ENCODE results near the gene TKT. TPM values are rescaled to one million over a fixed set of nuclear protein-coding genes. Genes with fewer than 3 reads are reported as not detected.

TKT gene
- total and polyA plus RNA-seq, 2 of the 13 experiments (the other 11 are each of a cell fraction or from before 2014, with no cell fraction given) = 150 to 238 TPM

DNA sequence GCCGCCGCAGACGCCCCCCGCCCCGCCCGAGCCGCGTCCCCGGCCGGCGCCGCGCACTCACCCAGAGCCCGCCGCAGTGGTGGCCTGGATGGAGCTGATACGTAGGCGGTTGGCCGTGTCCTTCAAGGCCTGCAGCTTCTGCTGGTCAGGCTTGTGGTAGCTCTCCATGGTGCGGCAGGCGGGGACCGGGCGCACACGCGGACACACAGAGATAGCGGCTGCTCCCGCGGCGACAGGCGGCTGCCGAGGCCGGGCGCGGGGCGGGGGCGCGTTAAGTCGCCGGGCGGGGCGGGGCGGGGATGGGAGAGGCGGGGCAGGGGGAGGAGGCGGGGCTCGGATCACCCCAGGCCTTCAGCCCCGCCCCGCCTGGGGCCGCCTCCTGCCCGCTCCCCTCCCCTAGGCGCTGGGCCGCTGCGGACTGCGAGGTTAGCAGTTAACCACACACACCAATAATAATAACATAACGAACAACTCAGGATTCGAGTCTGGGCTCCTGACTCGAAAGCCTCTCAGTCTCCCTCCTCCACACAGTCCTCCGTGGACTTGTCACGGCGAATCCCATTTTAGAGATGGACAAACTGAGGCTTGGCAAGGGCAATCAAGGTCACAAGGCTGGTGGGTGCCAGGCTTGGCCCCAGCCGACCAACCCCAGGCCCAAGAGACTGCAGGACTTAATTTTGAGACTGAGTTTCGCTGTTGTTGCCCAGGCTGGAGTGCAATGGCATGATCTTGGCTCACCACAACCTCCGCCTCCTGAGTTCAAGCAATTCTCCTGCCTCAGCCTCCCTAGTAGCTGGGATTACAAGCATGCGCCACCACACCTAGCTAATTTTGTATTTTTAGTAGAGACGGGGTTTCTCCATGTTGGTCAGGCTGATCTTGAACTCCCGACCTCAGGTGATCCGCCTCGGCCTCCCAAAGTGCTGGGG lies at the start of gene TKT (continued):
- no peak for TF ChIP-seq ZBTB3 (CRISPR knock-in tag; IDR thresholded peaks at IDR 0.05; ENCODE audit: borderline replicate concordance, low read depth)

DNA sequence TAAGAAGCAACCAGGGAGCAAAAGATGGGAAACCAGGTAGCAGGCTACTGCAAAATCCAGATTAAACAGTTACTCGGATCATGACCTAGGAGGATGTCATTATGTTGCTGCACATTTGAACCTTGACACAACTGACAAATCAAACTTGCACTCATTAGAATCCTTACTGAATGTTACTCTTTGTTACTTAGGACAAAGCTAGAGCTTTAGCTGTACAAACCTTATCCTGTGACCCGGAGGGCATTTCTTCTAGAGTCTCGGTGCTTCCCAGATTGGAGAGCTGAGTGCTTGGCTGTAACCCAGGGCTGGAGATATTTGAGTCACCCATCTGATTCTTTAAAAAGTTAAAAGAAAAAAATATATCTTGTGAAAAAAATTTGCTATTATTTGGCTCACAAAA lies 48.1 kb upstream of the TKT start:
- no peak overlapping the region for H2AFZ ChIP-seq (ENCODE audit: low read length)
- no peaks in the 10 kb centered on the region for H3K4me1 ChIP-seq (ENCODE audit: insufficient read depth, low read length)
- intact Hi-C loops (cut with micrococcal nuclease; ENCODE audit: unreplicated experiment) (no loop called here), in situ Hi-C loops (cut with HindIII; ENCODE audit: extremely low pct_ligation_motif_present, low pct_unique_long_range_greater_than_20kb) (no loop called here)
- FAIRE-seq (no peak), ATAC-seq (no peak), DNase-seq (ENCODE audit: low spot score) (no peak)
- H3K79me2 ChIP-seq (ENCODE audit: insufficient read depth, low read length) = no peaks in the 10 kb centered on the region
- H3K4me2 ChIP-seq (ENCODE audit: low read depth, low read length) = no peak overlapping the region
- CTCF ChIA-PET (ENCODE audit: low intra/inter-chr PET ratio, low total read pairs) = no interaction called here
- WGBS (ENCODE audit: low lambda C conversion rate) = 94% methylated on average over 3 of the region's 3 CpGs
- no peaks in the 10 kb centered on the region for H3K9me3 ChIP-seq (ENCODE audit: low read length)
- no peaks in the 10 kb centered on the region for H3K27me3 ChIP-seq (ENCODE audit: control insufficient read depth in 1 of 2, insufficient read depth in 2 of 2, low read length in 2 of 2)
- no peaks in the 10 kb centered on the region for H4K20me1 ChIP-seq (ENCODE audit: insufficient read depth, low read length)
- TF ChIP-seq, protein P1, sequence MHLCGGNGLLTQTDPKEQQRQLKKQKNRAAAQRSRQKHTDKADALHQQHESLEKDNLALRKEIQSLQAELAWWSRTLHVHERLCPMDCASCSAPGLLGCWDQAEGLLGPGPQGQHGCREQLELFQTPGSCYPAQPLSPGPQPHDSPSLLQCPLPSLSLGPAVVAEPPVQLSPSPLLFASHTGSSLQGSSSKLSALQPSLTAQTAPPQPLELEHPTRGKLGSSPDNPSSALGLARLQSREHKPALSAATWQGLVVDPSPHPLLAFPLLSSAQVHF (CRISPR knock-in tag; IDR thresholded peaks at IDR 0.05) = no peak
- TF ChIP-seq SOX5 (CRISPR knock-in tag; IDR thresholded peaks at IDR 0.05; ENCODE audit: borderline replicate concordance) = no peak
- TF ChIP-seq KLF12 (CRISPR knock-in tag; IDR thresholded peaks at IDR 0.05; ENCODE audit: borderline replicate concordance) = no peak
- TF ChIP-seq GTF2F1 (IDR thresholded peaks at IDR 0.05; ENCODE audit: low read length) = no peak
- no peak for TF ChIP-seq ZNF891 (CRISPR knock-in tag; IDR thresholded peaks at IDR 0.05)
- no peak for TF ChIP-seq EED (CRISPR knock-in tag; IDR thresholded peaks at IDR 0.05)
- no peak for TF ChIP-seq XRCC5 (optimal IDR thresholded peaks at IDR 0.05; ENCODE audit: low read length)
- TF ChIP-seq, protein P2, sequence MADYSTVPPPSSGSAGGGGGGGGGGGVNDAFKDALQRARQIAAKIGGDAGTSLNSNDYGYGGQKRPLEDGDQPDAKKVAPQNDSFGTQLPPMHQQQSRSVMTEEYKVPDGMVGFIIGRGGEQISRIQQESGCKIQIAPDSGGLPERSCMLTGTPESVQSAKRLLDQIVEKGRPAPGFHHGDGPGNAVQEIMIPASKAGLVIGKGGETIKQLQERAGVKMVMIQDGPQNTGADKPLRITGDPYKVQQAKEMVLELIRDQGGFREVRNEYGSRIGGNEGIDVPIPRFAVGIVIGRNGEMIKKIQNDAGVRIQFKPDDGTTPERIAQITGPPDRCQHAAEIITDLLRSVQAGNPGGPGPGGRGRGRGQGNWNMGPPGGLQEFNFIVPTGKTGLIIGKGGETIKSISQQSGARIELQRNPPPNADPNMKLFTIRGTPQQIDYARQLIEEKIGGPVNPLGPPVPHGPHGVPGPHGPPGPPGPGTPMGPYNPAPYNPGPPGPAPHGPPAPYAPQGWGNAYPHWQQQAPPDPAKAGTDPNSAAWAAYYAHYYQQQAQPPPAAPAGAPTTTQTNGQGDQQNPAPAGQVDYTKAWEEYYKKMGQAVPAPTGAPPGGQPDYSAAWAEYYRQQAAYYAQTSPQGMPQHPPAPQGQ (CRISPR knock-in tag; IDR thresholded peaks at IDR 0.05; ENCODE audit: borderline replicate concordance) = no peak
- TF ChIP-seq, protein P3, sequence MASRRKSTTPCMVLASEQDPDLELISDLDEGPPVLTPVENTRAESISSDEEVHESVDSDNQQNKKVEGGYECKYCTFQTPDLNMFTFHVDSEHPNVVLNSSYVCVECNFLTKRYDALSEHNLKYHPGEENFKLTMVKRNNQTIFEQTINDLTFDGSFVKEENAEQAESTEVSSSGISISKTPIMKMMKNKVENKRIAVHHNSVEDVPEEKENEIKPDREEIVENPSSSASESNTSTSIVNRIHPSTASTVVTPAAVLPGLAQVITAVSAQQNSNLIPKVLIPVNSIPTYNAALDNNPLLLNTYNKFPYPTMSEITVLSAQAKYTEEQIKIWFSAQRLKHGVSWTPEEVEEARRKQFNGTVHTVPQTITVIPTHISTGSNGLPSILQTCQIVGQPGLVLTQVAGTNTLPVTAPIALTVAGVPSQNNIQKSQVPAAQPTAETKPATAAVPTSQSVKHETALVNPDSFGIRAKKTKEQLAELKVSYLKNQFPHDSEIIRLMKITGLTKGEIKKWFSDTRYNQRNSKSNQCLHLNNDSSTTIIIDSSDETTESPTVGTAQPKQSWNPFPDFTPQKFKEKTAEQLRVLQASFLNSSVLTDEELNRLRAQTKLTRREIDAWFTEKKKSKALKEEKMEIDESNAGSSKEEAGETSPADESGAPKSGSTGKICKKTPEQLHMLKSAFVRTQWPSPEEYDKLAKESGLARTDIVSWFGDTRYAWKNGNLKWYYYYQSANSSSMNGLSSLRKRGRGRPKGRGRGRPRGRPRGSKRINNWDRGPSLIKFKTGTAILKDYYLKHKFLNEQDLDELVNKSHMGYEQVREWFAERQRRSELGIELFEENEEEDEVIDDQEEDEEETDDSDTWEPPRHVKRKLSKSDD (CRISPR knock-in tag; IDR thresholded peaks at IDR 0.05; ENCODE audit: low read depth) = no peak
- TF ChIP-seq, protein P4, sequence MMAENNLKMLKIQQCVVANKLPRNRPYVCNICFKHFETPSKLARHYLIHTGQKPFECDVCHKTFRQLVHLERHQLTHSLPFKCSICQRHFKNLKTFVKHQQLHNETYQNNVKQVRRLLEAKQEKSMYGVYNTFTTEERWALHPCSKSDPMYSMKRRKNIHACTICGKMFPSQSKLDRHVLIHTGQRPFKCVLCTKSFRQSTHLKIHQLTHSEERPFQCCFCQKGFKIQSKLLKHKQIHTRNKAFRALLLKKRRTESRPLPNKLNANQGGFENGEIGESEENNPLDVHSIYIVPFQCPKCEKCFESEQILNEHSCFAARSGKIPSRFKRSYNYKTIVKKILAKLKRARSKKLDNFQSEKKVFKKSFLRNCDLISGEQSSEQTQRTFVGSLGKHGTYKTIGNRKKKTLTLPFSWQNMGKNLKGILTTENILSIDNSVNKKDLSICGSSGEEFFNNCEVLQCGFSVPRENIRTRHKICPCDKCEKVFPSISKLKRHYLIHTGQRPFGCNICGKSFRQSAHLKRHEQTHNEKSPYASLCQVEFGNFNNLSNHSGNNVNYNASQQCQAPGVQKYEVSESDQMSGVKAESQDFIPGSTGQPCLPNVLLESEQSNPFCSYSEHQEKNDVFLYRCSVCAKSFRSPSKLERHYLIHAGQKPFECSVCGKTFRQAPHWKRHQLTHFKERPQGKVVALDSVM (CRISPR knock-in tag; IDR thresholded peaks at IDR 0.05) = no peak
- no peak for TF ChIP-seq GTF3A (CRISPR knock-in tag; conservative IDR thresholded peaks at IDR 0.05)
- no peak overlapping the region for H3K27ac ChIP-seq (ENCODE audit: extremely low read length, insufficient read depth, low read length)
- BruUV-seq (replicated peaks) = no TSS peak
- no peak overlapping the region for H3K9ac ChIP-seq (ENCODE audit: insufficient read depth, low read depth, low read length)
- no peak overlapping the region for H3K4me3 ChIP-seq (replicated peaks in 1 of 3; ENCODE audit: insufficient read depth in 1 of 3, low read depth in 2 of 3, low read length in 3 of 3)
- H3K36me3 ChIP-seq (replicated peaks in 1 of 2; ENCODE audit: control insufficient read depth in 1 of 2, insufficient read depth in 2 of 2, low read length in 2 of 2) = peaks cover 11 to 47% of the 10 kb centered on the region in 2 experiments
- POLR2A ChIA-PET = no interaction called here
